PC-9 (cell line): Measurements from ENCODE around the gene PDF.

Experiments
- CTCF ChIP-seq: fragments of 200-600 bp; sonication (generic); conservative IDR thresholded peaks from 2 replicates; pipeline ENCODE4 v1.6.1; 2017; ENCODE audit warnings: mixed run types, antibody characterized with exemption, mild to moderate bottlenecking, moderate library complexity
- EZH2 ChIP-seq: fragments of 200-600 bp; sonication (generic); IDR thresholded peaks from 2 replicates; pipeline ENCODE4 v1.8.0; 2017; ENCODE audit warnings: antibody characterized with exemption, low read depth

DNA sequence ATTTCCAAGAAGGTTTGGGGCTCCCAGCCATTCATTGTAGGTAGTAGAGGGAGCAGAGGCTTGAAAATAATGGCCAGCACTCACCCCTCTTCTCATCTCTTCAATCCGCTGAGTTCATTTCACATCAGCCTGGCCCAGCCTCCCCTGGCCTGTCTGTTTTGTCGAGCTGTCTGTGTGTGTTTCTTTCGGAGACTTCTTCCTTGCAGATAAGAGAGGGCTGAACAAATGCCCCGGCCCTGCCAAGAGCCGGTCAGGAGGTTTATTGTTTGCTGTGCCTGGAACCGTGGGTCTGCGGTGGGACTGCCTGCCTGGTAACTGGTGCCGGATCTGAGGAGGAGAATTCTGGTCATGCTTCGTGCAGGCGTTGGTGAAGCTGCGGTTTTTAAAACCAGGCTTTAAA, 15.9 kb downstream of the PDF start:
- TF ChIP-seq CTCF (no peak), EZH2 (no peak)
